GM19025 (cell line): ENCODE measurements around the gene MYO15A.

Experiments
- ATAC-seq: cut with Tn5 transposase; IDR thresholded peaks from one replicate; pipeline ENCODE4 v1.9.1; 2021; ENCODE audit warnings: mild to moderate bottlenecking, low read depth, moderate library complexity; ENCODE audit not compliant: unreplicated experiment

Gene MYO15A

DNA sequence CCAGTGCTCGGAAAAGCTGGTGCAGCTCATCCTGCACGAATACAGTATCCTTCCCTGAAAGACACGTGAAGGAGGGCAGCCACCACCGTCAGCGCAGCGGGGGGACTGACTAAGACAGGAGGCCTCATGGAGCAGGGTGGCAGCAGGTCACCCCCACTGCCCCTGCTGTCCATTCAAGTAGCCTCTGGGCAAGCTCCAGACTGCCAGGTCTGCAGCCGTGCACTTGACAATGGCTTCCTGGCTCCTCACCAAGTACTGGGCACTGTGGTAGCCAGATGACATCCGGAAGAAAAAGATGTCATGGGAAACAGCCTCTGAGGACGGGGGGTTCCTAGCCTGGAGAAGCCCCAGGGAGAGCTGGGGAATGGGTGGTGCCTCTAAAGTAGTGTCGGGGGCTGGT is 7.9 kb upstream of the MYO15A start:
- ATAC-seq = no peak

DNA sequence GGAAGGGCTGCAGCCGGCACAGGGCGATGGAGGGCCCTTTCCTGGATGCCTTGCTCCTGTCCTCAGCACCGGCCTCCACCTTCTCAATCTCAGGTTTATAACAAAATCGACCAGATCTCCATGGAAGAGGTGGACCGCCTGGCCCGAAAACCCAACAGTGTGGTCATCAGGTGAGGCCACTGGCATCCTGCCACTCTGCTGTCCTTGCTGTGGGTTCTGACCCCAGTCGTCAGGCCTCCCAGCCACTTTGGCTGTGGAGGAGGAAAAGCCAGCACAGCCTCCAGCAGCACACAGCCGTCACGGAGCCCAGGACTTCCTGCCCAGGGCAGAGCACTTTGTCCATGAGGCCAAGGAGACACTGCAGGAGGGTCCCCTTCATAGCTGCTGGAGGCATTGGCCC is 6.7 kb upstream of the MYO15A start:
- ATAC-seq = no peak

DNA sequence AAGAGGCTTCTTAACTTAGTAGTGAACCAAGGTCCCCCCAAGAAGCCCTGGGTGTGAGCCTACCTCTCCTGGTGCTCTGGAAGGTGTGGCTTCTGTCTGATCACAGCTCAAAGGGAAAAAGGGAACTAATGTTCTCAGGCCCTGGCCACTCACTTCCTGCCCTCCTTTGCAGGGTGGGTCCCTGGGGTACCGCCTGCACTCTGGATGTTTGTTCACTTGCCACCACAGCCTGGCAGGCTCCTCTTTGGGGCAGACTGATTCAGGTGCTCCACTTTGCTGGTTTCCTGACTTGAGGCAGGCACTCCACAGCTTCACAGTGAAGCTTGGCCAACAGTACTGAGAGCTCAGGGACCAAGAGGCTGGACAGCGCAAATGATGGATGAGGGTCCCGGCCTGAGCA is 5.9 kb upstream of the MYO15A start:
- no peak for ATAC-seq

DNA sequence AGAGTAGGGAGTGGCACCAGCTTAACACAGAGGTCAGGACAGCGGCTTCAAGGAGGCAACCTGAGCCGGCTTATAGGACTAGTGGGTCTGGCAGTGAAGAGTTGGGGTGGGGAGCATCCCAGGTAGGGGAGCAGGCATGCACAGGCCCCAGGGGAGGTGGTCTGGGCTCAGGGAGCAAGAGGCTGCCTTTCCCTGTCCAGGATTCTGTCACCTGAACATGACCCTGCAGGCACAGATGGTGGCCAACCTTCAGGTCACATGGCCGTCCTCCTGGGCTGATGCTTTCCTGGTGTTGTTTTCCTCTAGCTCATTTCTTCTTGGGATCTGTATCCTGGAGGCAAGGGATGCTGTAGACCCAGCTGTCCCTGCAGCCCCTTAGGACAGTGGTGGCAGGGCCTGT is 3.5 kb upstream of the MYO15A start:
- ATAC-seq = no peak

DNA sequence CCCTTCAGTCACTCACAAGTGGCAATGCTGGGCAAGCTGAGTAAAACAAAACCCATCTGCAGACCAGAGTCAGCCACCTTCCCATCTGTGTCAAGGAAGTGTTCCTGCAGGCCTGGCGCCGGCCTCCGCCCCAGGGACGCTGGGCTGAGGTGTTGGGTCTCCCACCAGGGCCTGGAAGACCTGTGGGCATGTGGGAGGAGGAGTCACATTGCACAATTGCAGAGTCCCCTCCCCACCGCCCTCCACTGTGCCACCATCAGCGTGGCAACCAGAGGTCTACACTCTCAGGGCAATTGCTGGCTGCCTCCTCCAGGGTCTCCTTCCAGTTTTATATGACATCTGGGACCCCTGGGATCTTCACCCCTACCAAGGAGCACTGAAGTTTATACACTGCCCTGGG is 3.0 kb upstream of the MYO15A start:
- ATAC-seq = no peak

DNA sequence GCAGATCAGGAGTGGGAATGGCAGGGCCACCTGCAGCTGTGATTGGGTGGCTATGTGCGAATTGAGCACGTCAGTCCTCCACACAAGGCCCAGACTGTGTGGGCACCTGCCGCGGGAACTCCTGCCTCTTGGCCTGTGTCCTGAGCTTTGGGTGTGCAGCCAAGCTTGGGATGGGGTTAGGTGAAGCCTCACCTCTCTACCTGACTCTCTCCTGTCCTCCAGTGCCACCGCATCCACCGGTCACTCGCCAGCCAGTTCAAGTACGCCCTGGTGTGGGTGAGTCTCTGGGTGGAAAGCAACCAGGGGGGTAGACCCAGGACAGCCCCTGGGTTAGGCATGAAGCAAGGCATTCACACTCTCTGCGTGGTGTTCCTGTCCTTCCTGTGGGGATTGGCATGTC is 2.3 kb upstream of the MYO15A start:
- no peak for ATAC-seq

DNA sequence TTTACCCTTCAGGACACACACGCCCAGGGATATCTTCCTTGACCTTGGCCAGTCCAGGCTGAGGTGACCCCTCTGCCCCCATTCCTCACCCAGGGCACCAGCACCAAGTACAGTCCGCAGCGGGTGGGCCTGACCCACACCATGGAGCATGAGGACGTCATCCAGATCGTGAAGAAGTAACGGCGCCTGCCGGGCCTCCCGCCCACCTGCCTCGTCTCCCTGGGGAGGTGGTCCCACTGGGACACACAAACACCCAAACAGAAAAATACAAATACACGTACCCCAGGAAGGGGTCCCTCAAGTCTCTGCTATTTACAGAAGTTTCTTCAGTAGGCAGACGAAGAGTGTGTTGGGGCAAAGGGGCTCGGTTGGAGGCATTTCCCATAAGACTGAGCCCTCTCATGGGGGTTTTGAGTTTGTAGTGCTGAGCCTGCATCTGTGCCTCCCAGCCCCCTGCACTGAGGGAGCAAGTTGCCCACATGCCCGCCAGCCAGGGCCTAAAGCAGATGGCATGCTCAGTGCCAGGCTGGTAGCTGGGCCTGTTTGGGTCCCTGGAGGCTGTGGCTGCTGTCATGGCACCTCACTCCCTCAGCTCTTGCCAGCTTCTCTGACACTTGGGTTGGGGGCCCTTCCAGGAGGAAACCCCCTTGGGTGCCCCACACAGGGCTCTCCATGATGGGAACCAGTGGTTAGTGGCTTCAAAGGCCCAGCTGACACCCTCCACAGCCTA is 1.3 kb upstream of the MYO15A start:
- no peak for ATAC-seq

DNA sequence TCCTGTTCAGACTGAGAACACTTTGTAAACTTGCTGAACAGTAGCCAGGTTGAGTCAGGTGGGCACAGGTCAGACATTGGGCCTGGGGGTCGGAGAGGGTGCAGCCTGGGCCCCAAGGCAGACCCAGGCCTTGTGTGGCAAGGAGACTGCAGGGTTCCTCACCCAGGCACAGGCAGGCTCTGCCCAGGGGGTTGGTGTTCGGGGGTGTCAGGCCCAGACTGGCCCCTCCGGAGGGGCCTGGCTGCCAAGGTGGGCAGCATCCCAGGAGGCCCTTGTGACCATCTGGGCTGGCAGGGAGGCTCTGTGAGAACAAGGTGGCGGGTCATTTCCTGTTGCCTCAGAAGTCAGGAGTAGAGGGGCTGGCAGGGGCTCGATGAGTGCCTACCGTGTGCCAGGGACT is 585 bp upstream of the MYO15A start:
- no peak for ATAC-seq

DNA sequence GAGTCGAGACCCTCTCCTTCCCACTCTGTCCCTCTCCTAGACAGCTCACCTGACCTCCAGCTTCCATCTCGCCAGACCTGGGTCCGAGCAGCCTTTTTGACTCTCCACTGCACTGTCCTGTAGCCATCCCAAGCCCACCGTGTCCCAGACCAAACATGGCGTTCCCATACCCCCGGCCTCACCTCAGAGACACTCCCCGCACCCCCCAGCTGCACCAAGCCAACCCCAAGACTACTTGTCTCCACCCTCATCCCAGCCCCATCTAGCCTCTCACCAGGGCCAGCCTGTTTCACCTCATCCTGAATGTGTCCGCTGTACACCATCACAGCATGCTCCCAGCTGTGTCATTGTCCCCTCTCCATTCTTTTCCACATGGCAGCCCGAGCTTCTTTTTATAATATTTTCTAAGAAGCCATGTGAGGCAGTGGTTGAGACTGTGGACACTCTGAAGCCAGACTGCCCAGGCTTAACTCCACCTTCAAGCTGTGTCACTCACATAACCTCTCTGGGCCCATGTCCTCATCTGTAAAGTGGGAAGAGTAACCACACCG is 1.5 kb downstream of the MYO15A start:
- ATAC-seq = no peak

DNA sequence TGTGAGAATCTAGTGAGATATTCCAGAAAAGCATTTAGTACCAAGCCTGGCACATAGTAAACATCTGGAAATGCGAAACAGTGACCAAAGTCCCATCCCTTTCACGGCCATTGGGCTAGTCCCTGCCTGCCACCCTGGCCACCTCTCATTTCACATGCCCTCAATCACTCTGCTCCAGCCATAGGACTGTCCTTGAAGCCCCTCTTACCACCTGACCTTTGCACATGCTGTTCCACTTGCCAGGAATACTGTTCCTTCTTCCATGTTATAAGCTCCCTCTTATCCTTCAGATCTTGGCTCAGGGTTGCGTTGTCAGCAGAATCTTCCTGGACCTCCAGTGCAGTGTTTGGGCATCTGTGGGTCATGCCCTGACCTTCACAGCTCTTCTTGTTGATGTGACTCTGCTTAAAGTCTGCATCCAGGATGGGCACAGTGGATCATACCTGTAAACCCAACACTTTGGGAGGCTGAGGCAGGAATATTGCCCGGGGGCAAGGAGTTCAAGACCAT is 2.1 kb downstream of the MYO15A start:
- no peak for ATAC-seq

DNA sequence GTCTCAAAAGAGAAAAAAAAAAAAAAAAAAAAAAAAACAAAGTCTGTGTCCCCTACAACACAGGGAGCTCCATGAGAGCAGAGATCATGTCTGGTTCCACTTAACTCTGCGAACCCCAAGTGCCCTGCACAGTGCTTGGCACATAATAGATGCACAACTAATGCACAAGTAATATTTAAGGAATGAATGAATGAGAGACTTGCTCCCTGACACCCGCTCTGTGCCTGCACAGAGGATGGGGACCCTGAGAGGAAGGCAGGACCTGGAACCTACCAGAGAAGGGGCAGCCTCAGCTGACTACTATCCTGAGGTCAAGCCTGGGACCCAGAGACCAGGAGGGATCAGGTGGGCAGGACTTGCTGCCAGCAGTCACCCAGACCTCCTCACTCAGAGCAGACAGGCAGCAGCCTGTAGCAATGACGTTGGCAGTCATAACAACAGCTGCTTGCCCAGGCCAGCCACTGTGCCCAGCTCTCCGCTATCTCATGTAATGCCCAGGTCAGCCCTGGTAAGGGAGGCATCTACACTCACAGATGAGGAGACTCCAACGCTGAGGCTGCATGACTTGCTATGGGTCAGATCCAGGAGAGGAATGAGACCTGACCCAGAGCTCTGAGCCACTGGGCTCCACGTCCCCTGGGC is 2.9 kb downstream of the MYO15A start:
- ATAC-seq = no peak

DNA sequence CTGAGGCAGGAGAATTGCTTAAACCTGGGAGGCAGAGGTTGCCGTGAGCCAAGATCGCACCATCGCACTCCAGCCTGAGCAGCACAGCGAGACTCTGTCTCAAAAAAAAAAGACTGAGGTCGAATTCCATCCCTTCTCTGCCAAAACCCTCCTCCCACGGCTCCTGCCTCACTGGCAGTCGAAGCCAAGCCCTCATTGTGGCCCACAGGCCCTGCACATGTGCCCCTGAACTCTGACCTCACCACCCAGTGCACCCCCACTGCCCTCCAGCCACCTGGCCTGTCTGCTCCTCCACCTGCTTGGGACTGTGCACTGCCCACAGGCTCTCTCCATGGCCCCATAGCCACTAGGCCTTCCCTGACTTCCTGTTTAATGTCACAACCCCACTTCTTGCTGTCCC is 7.0 kb downstream of the MYO15A start:
- no peak for ATAC-seq

DNA sequence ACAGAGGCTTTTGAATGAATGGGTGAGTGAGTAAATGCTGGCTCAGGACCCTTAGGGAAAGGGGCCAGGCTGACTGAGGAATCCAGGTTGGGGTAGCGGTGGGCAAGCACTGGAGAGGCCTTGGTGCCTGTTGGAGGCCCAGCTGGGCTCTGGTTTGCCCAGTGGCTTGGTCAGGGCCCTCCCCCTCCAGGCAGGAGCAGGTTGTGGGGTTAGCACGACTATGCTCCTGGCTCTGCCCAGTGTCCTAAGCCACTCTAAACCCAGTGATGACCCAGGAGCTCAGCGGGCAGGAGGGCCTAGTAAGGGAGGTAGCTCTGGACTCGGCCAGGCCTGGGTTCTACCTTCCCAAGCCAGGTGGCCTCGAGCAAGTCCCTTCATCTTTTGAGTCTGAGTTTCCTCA is 7.5 kb downstream of the MYO15A start:
- ATAC-seq = no peak

DNA sequence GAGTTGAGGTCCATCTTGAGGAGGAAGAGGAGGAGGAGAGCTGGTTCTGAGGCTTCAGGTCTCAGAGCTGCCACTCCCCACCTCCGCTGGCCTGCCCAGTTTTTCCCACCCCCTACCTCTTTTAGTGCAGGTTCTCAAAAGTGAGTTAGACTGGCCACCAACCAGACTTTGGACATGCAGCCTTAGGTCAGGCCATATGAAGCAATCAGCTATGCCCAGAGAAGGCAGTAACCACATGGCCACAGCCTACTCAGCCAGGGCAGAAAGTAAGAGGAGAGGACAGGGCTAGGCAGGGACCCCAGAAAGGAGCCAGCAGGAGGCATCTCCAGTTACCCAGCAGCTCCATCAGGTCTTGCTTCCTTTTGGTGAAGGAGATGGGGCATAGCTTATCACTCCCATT is 9.0 kb downstream of the MYO15A start:
- no peak for ATAC-seq

DNA sequence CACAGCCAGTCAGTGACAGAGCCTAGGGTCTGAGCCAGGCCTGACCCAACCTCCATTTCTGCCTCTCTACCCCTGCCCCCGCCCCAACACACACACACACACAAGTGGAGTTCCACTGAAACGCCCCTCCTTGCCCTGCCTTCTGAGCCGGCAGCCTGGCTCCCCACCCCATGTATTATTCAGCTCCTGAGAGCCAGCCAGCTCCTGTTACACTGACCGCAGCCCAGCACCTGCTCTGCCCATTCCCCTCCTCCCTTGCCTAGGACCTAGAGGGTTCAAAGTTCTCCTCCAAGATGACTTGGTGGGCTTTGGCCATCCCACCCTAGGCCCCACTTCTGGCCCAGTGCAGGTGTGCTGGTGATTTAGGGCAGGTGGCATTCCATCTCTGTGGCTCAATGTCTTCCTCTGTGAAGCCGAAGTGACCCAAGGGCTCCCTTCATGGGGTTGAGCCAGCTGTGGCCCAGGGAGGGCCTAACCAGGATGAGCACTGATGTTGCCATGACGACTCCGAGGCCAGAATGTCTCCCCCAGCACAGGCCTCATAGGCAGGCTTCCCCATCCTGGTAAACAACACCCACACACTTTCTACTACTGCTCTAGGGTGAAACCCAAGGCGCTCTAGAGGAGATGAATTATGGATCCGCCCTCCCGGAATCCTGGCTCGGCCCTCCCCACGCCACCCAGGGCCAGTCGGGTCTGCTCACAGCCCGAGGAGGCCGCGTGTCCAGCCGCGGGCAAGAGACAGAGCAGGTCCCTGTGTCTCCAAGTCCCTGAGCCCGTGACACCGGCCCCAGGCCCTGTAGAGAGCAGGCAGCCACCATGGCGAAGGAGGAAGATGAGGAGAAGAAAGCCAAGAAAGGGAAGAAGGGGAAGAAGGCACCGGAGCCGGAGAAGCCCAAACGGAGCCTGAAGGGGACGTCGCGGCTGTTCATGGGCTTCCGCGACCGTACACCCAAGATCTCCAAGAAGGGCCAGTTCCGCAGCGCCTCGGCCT is 9.7 kb downstream of the MYO15A start:
- ATAC-seq = no peak

DNA sequence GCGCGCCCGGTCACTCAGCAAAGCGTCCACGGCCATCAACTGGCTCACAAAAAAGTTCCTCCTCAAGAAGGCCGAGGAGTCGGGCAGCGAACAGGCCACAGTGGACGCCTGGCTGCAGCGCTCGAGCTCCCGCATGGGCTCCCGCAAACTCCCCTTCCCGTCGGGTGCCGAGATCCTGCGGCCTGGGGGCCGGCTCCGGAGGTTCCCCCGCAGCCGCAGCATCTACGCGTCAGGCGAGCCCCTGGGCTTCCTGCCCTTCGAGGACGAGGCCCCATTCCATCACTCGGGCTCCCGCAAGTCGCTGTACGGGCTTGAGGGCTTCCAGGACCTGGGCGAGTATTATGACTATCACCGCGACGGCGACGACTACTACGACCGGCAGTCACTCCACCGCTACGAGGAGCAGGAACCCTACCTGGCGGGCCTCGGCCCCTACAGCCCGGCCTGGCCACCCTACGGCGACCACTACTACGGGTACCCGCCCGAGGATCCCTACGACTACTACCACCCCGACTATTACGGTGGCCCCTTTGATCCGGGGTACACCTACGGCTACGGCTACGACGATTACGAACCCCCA is 10.7 kb downstream of the MYO15A start:
- no peak for ATAC-seq

DNA sequence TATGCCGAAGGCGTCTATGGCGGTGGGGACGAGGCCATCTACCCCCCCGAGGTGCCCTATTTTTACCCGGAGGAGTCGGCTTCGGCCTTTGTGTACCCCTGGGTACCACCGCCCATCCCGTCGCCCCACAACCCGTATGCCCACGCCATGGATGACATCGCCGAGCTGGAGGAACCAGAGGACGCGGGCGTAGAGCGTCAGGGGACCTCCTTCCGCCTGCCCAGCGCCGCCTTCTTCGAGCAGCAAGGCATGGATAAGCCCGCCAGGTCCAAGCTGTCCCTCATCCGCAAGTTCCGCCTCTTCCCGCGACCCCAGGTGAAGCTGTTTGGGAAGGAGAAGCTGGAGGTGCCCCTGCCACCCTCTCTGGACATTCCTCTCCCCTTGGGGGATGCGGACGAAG is 11.4 kb downstream of the MYO15A start:
- no peak for ATAC-seq

DNA sequence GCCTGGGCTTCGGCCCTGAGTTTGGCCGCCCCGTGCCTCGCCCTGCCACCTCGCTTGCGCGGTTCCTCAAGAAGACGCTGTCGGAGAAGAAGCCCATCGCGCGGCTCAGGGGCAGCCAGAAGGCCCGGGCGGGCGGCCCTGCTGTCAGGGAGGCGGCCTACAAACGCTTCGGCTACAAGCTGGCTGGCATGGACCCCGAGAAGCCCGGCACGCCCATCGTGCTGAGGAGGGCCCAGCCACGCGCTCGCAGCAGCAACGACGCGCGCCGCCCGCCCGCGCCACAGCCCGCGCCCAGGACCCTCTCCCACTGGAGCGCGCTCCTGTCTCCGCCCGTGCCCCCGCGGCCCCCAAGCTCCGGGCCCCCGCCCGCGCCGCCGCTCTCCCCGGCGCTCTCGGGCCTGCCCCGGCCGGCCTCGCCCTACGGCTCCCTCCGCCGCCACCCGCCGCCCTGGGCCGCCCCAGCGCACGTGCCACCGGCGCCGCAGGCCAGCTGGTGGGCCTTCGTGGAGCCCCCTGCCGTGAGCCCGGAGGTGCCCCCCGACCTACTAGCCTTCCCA is 12.0 kb downstream of the MYO15A start:
- ATAC-seq = no peak

DNA sequence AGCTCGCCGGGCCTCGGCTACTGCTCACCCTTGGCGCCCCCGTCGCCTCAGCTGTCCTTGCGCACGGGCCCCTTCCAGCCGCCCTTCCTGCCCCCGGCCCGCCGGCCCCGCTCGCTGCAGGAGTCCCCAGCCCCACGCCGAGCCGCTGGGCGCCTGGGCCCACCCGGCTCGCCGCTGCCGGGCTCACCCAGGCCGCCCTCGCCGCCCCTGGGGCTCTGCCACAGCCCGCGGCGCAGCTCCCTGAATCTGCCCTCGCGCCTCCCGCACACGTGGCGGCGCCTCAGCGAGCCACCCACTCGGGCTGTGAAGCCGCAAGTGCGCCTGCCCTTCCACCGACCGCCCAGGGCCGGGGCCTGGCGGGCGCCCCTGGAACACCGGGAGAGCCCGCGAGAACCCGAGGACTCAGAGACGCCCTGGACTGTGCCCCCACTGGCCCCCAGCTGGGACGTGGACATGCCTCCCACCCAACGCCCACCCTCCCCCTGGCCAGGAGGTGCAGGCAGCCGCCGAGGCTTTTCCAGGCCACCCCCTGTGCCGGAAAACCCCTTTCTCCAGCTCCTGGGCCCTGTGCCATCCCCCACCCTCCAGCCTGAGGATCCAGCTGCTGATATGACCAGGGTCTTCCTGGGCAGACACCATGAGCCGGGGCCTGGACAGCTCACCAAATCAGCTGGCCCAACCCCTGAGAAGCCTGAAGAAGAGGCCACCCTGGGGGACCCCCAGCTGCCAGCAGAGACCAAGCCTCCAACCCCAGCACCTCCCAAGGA is 12.8 kb downstream of the MYO15A start:
- no peak for ATAC-seq
